HL-60/S4 (cell line): ENCODE data around the gene RGS16.
"Not testable (repeated sequence)": the region's sequence is repeated elsewhere in the genome, so short reads cannot be mapped to it uniquely, and the experiment has no call there.

Experiments used
- in situ Hi-C: fragments of 300-500 bp; cut with MboI; formaldehyde crosslinking; loops from 2 replicates; pipeline ENCODE4 v1.14.3; 2022; ENCODE audit warnings: low sequenced_read_pairs

Gene RGS16

DNA sequence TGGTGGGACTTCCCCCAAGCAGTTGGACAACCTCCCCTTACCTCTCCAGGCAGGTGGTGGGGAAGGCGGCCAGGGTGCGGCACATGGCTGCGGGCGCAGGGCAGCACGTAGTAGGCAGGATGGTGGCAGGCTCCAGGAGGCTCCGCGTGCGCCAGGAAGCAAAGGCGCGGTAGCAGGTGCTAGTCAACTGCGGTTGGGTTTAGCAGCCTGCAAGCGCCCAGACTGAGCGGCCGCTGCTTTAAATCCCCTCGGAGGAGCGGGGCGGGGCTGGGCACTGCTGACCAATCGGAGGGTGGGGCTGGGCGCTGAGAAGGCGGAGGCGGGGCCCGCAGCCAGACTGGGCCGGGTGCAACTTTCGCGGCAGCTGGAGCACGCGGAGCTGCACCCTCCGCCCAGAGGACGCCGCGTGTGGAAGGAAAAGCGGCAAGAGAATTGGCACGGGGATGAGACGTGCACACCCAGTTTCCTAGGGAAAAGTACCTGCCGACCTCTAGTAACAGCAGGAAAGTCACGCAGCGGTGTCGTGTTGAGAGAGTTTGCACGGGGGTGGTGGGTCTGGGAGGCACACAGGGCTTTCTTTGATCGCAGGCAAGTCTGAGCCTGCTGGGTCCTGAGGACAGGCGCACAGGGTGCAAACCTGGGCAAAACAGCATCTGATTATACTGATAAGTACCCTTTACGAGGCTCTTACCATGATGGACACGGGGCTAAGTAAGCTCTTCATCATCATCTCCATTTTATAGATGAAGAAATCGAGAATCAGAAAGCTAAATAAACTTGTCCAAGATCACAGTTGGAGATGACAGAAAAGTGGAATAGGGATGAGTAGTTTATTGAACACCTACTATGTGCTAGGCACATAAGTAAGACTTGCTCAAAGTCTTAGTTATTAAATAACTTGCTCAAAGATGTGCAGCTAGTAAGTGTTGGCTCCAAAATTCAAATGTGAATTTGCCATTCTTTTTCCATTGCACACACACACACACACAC lies at the start of gene RGS16:
Gene RGS16, minus strand, starts transcription at position 215 of the 990 bp plus-strand sequence. Its CDS starts 130 bp downstream, at position 85.
- in situ Hi-C loops = no loop called here

DNA sequence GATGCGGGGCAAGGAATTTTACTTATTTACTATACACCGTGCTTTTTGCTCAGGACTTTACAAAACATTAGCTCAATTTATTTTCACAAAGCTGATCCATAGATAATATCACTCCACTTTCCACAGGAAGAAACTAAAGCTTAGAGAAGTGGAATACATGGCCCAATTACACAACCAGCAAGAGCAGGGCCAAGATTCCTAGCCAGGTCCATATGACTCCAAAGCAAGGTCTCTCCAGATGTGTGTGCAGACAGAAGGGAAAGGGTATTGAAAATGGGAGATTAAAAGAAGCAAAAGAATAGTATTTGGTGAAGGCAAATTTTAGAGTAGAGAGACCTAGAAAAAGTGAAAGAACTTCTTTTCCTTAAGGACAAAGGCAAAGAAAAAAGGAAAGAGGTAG lies 49.8 kb upstream of the RGS16 start:
- in situ Hi-C loops = no loop called here

DNA sequence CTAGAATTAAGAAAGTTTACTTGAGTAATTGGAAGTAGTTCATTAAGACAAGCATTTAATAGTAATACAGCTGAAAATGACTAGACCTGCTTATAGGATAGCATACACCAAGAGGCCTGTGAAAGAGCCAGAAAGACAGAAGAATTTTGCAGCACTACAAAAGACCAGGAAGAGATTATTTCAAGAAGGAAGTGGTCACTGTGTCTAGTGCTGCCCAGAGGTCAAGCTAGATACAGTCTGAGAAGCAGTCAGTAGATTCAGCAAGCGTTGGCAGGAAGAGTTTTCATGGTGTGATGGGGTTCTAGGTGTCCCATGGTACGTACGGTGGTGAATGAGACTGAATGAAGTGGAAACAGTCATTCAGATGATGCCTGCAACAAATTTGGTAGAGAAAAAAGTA lies 48.7 kb upstream of the RGS16 start:
- in situ Hi-C loops = no loop called here

- in situ Hi-C loops = no loop called here
Observed at GRCh38 chr1:182651339-182651724, 47.1 kb upstream of the RGS16 start.

- in situ Hi-C loops = no loop called here
Observed at GRCh38 chr1:182650678-182651338, 46.6 kb upstream of the RGS16 start.

GRCh38 chr1:182649041-182649440 lies 44.9 kb upstream of the RGS16 start:
- in situ Hi-C loops = no loop called here

GRCh38 chr1:182646739-182647138 lies 42.5 kb upstream of the RGS16 start:
- in situ Hi-C loops = no loop called here

DNA sequence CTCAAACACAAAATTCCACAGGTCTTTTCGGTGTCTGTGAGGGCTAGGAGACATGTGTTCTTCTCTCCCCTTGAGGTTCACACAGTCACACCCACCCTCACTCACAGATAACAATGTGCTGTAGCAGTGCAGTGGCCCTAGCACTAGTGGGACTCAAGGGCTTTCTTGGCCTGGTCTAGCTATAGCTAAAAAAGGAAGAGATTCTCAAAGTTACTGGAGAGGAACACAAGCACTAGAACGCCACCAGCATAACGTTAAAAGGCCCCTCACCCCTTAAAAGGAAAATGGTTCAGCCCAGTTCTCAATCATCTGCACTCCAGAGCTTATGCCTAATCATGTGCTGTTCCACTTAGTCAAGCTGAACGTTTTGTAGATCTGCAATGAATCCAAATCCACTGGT lies 40.7 kb upstream of the RGS16 start:
- in situ Hi-C loops = no loop called here

- in situ Hi-C loops = no loop called here
Observed at GRCh38 chr1:182643699-182644098, 39.5 kb upstream of the RGS16 start.

DNA sequence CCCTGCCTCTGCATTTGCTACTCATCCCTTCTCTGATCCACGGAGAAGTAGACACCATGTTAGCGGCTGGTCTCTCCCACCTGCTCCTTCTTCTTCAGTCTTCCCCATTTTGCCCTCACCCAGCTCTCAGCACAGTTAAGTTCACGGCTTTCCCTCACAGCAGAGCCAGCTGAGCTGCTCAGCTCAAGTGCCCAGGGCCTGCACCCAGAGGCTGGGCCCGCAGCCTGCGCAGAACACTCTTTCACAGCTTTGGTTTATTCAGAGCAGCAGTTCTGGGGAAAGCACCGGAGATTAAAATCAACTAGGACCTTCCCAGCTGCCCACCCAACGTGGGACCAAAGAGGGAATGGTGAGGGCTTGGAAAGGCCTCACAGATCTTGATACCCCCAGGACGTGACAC lies 38.3 kb upstream of the RGS16 start:
- in situ Hi-C loops = no loop called here

- in situ Hi-C loops = no loop called here
Observed at GRCh38 chr1:182641561-182641960, 37.4 kb upstream of the RGS16 start.

DNA sequence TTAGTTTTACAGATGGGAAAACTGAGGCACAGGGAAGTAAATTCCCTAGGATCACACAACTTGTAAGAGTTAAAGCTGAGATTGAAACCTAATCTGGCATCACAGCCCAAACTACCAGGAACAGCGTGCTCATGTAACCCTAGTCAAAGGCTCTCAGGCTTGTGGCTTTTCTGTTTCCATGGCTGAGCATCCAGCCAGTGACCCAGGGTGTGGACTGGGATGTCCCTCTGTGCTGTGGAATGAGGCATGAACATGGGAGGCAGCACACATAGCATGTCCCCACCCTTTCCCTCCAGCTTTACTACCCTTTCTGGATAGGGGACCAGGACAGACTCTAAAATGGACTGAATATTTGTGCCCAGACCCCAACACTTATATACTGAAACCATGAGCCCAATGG lies 35.1 kb upstream of the RGS16 start:
- in situ Hi-C loops = no loop called here

- in situ Hi-C loops = no loop called here
Observed at GRCh38 chr1:182637769-182638168, 33.6 kb upstream of the RGS16 start.

- in situ Hi-C loops = no loop called here
Observed at GRCh38 chr1:182635871-182636270, 31.7 kb upstream of the RGS16 start.

DNA sequence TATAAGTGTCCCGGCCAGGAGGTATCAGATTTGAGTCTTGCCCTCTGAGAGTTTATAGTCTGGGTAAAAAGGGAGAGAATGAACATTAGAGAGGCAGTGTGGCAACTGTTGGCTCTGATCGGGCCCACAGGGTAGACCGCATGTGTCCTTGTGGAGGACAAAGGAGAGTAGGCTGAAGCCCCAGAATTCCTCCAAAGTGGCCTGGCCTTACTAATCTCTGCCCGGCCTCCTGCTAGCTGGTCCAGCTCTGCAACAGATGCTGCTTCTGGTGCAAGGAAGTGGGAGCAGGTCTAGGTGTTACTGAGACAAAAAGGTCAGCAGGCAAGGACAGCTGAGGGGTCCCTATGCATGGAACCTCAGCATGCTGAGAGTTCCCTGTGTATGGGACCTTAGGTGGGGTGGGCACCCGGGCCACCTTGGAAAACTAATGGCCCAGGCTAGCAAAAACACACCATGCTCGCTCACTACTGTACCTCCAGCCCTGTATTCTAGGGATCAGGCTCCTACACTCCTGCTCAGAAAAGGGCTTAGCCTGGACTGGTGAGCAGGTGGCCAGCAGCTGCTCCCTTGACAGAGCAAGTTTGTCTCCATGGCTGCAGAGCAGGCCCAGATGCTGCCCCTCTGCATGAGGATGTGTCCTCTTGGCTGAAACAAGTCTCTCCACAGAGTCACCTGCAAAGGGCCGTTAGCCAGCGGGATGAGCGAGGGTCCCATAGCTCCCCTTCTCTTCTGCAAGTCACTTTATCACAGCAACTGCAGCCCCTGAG lies 30.3 kb upstream of the RGS16 start:
- in situ Hi-C loops = no loop called here

DNA sequence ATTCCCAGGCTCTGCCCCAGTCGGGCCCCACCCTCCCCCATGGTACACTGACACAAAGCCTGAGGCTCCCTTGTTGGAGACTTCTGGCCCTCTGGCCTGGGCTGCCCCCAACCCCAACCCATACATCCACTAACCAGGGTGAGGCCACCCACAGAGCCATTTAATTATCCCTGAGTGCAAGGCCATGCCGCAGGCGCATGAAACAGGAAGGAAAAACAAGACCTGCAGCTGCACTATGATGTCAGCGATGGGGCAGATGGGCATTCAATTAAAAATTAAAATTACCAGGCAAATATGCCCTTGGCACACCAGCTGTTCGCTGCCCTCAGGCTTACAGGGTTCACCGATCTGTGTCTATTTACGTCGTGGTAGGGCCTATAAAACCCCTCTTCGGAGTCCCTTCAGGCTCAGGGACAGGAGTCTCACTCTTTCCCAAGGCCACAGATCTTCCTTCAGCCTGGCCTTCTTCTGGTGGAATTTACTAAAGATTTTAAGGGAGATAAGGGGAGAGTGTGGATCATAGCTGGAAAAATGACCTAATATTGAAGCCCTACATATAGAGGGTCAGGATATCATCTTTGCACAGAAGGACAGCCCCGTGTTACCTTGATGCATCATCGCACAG lies 29.6 kb upstream of the RGS16 start:
- in situ Hi-C loops = no loop called here

- in situ Hi-C loops = no loop called here
Observed at GRCh38 chr1:182633031-182633430, 28.8 kb upstream of the RGS16 start.

DNA sequence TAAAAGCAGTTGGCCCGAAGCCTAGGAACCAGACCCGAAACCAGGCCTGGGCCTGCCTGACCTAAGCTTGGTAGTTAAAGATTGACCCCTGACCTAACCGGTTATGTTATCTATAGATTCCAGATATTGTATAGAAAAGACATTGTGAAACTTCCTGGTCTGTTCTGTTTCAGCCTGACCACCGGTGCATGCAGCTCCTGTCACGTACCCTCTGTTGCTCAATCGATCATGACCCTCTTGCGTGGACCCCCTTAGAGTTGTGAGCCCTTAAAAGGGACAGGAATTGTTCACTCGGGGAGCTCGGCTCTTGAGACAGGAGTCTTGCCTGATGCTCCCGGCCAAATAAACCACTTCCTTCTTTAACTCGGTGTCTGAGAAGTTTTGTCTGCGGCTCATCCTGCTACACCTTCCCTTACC lies 28.3 kb upstream of the RGS16 start:
- in situ Hi-C loops = not testable (repeated sequence)

DNA sequence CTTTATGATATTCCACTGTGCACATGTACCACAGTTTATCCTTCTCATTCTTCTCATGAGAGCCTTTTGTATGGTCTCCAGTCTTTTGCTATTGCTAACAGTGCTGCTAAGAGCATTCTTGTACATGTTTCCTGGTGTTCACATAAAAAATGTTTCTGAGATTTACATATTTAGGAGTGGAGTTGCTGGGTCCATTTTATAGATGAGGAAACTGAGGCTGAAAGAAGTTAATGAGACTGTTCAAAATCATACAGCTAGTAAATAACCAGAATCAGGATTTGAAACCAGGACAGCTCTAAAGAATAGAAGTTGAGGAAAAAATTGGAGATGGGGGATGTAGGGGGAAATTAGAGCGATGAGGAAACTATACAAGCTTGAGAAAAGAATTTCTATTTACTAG lies 27.8 kb upstream of the RGS16 start:
- in situ Hi-C loops = no loop called here

- in situ Hi-C loops = no loop called here
Observed at GRCh38 chr1:182631053-182631677, 27.0 kb upstream of the RGS16 start.
